ENCODE results near the gene ZC3H6.

ZC3H6 gene

DNA sequence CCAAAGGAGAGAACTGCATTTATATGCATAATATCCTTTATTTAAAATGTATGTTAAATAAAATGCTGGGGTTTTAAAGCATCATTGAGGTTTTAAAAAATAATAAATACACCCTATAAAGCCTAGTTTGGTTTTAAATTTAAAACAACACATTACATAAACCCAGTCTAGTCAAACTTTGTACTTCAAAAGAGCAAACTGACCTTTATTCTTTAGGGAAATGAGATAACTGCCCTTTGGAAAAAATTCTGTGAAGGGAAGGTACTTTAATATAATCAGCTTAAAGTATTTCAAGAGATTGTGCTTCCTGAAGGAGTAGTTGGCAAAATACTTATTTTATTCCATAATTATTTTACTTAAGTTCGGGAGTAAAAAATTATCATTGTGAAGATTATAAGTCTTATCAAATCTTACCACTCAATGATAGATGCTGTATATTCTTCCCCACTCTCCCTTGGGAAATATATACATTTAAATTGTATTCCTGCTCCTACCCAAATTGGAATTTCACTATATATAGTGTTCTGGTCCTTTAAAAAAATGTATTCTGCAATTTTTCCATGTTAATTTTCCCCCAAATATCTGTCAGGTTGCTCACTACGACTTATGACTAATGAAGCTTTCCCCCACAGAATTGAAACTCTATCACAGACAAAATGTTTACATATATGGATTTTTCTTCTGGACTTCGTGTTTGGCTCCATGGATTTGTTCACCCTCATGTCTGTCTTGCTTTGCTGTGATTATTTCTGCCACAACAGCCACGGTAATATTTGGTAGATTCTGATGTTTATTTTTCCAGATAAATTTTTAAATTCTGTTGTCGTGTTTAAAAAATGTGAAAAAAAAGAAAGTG lies 42.1 kb downstream of the ZC3H6 start:
- Histone ChIP-seq H3K27ac (no peak overlapping the region), H3K4me3 (no peak overlapping the region), H3K9ac (no peak overlapping the region), H3K4me2 (no peak overlapping the region), H3K36me3 (no peaks in the 10 kb centered on the region), H3K9me3 (no peaks in the 10 kb centered on the region), H3K27me3 (no peaks in the 10 kb centered on the region), H4K20me1 (no peaks in the 10 kb centered on the region), H3K4me1 (no peaks in the 10 kb centered on the region)
- TF ChIP-seq Cebpa-rat (IDR thresholded peaks at IDR 0.05) = no peak

- Histone ChIP-seq H3K4me3 (no peak overlapping the region), H3K4me2 (no peak overlapping the region)
Observed at GRCh38 chr2:112318515-112318914, 43.1 kb downstream of the ZC3H6 start.

DNA sequence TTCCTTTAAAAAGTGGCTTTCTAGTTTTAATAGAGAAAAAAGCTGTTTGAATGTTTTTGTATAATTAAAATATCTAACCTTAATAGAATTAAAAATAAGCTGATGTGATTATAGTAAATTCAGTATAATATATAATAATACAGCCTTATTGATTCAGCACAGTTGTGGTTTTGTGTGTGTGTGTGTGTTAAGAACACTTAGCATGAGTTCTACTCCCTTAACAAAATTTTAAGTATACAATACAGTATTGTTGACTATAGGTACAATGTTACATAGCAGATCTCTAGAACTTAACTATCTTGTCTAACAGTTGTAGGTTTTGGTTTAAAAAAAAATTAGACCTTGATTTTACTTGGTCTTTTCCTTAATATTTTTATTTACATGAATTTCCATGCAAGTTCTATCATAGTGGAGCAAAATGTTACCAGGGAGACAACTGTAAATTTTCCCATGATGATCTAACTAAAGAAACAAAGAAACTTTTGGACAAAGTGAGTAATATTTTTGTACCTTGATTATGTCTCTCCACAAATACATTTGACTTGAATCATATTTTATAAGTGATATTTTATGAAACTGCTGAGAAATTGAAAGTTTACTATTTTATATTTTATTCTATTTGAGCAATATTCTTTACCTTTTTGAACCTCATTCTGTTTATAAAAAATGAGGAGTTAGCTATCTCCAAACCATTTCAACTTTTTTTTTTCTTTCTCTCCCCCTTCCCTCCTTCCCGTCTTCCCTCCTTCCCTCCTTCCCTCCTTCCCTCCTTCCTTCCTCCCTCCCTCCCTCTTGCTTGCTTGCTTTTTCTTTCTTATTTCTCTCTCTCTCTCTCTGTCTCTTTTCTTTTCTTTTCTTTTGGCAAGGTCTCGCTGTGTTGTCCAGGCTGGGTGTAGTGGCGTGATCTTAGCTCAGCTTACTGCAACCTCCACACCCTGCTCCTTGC lies 46.3 kb downstream of the ZC3H6 start:
- TF ChIP-seq Cebpa-rat (IDR thresholded peaks at IDR 0.05) = no peak
- H3K4me1 ChIP-seq = no peaks in the 10 kb centered on the region

More at GRCh38 chr2:112318515-112318914, 43.1 kb downstream of the ZC3H6 start:
- no peaks in the 10 kb centered on the region for H3K9me3 ChIP-seq
- no peaks in the 10 kb centered on the region for H3K27me3 ChIP-seq
- no peaks in the 10 kb centered on the region for H3K4me1 ChIP-seq
- no peak for TF ChIP-seq Cebpa-rat (IDR thresholded peaks at IDR 0.05)
- no peak overlapping the region for H3K27ac ChIP-seq
- H4K20me1 ChIP-seq = no peaks in the 10 kb centered on the region
- no peaks in the 10 kb centered on the region for H3K36me3 ChIP-seq
- no peak overlapping the region for H3K9ac ChIP-seq

DNA sequence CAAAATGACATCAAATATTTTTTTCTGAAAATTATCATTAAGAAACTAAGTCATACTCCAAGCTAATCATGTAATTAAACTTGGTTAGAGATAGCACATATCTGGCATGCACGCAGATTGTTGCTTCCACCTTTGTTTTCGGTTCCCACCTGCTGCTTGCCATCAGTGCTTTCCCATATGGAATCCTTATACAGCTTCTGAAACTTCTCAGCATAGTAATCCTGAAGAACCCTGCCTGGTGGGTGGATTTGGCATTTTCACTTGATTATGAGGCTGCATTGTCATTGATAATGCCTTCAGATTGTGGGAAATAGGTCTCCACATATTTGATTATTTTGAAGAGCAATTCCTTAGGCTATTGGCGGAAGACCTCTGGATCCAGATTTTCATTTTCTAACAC lies 47.5 kb downstream of the ZC3H6 start:
- H3K4me2 ChIP-seq = no peak overlapping the region

More for the DNA sequence above, 46.3 kb downstream of the ZC3H6 start:
- Histone ChIP-seq H3K9ac (no peak overlapping the region), H3K27ac (no peak overlapping the region), H3K4me2 (no peak overlapping the region), H4K20me1 (no peaks in the 10 kb centered on the region), H3K27me3 (no peaks in the 10 kb centered on the region), H3K9me3 (peaks cover 2% of the 10 kb centered on the region; the same call in 1 of the 2 replicates), H3K4me3 (no peak overlapping the region), H3K36me3 (peaks cover 11% of the 10 kb centered on the region)

GRCh38 chr2:112332123-112332696 lies 56.8 kb downstream of the ZC3H6 start:
- peaks cover 9% of the 10 kb centered on the region; the same call in 1 of the 2 replicates for H3K9me3 ChIP-seq
- H3K4me3 ChIP-seq = no peak overlapping the region
- no peak overlapping the region for H3K4me2 ChIP-seq
- TF ChIP-seq Cebpa-rat (IDR thresholded peaks at IDR 0.05) = no peak
- H3K27ac ChIP-seq = no peak overlapping the region
- H3K27me3 ChIP-seq = no peaks in the 10 kb centered on the region
- no peak overlapping the region for H3K9ac ChIP-seq
- H4K20me1 ChIP-seq = no peaks in the 10 kb centered on the region
- H3K36me3 ChIP-seq = peaks cover 15% of the 10 kb centered on the region
- H3K4me1 ChIP-seq = no peaks in the 10 kb centered on the region

More for the DNA sequence above, 47.5 kb downstream of the ZC3H6 start:
- no peaks in the 10 kb centered on the region for H3K4me1 ChIP-seq
- no peaks in the 10 kb centered on the region for H3K27me3 ChIP-seq
- H3K9me3 ChIP-seq = peaks cover 14% of the 10 kb centered on the region; the same call in 1 of the 2 replicates
- H3K36me3 ChIP-seq = peaks cover 21% of the 10 kb centered on the region
- H3K4me3 ChIP-seq = no peak overlapping the region
- no peak overlapping the region for H3K9ac ChIP-seq
- H4K20me1 ChIP-seq = no peaks in the 10 kb centered on the region
- no peak overlapping the region for H3K27ac ChIP-seq
- TF ChIP-seq Cebpa-rat (IDR thresholded peaks at IDR 0.05) = no peak

DNA sequence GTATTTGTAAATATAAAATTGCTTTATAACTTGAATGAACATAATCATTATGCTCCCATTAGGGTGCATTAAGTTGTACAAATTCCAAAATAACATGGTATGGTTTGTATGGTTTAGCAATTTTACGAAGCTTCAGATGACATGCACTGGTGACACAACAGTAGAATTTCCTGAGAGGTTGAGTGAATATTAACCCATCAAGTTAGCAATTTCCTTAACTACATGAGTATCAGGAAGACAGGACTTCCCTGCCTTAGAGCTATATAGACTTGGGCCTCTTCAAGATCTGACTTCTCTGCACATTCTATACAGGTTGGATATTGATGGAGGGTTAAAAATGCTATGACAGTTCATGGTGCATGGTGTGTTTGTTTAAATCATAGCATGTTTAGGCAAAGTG lies 60.2 kb downstream of the ZC3H6 start:
- Histone ChIP-seq H3K4me2 (no peak overlapping the region), H3K27ac (no peak overlapping the region), H3K27me3 (no peaks in the 10 kb centered on the region), H3K9me3 (no peaks in the 10 kb centered on the region), H3K4me1 (no peaks in the 10 kb centered on the region), H4K20me1 (no peaks in the 10 kb centered on the region), H3K4me3 (no peak overlapping the region), H3K36me3 (peaks cover 7% of the 10 kb centered on the region), H3K9ac (no peak overlapping the region)
- no peak for TF ChIP-seq Cebpa-rat (IDR thresholded peaks at IDR 0.05)

DNA sequence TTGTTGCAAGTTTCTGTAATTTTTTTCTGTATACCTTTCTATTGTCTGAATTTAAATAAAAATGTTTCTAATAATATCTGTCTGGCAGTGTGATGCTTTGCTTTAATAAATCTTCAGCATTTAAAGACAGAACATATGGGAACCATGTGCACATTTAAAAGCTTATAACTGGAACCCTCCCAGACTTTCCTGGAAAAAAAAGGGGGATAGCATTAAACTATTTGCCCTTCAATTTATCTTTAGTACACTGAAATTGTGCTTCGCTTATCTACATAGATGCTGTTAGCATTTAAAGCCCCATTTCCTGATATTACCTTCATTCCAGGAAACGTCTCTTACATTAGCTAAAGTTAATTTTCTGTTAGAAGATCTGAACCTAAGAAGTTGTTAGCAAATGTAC lies 64.6 kb downstream of the ZC3H6 start:
- no peak overlapping the region for H3K27ac ChIP-seq

GRCh38 chr2:112340475-112341267 lies 65.3 kb downstream of the ZC3H6 start:
- H3K9ac ChIP-seq = no peak overlapping the region
- H3K9me3 ChIP-seq = no peaks in the 10 kb centered on the region
- H3K36me3 ChIP-seq = no peaks in the 10 kb centered on the region
- no peaks in the 10 kb centered on the region for H3K4me1 ChIP-seq
- no peak overlapping the region for H3K27ac ChIP-seq
- H4K20me1 ChIP-seq = no peaks in the 10 kb centered on the region
- H3K4me2 ChIP-seq = no peak overlapping the region
- H3K4me3 ChIP-seq = no peak overlapping the region
- H3K27me3 ChIP-seq = no peaks in the 10 kb centered on the region
- no peak for TF ChIP-seq Cebpa-rat (IDR thresholded peaks at IDR 0.05)

More for the DNA sequence above, 64.6 kb downstream of the ZC3H6 start:
- no peak for TF ChIP-seq Cebpa-rat (IDR thresholded peaks at IDR 0.05)
- Histone ChIP-seq H3K4me3 (no peak overlapping the region), H3K36me3 (no peaks in the 10 kb centered on the region), H3K9me3 (no peaks in the 10 kb centered on the region), H3K27me3 (no peaks in the 10 kb centered on the region), H3K9ac (no peak overlapping the region), H4K20me1 (no peaks in the 10 kb centered on the region), H3K4me1 (no peaks in the 10 kb centered on the region), H3K4me2 (no peak overlapping the region)

DNA sequence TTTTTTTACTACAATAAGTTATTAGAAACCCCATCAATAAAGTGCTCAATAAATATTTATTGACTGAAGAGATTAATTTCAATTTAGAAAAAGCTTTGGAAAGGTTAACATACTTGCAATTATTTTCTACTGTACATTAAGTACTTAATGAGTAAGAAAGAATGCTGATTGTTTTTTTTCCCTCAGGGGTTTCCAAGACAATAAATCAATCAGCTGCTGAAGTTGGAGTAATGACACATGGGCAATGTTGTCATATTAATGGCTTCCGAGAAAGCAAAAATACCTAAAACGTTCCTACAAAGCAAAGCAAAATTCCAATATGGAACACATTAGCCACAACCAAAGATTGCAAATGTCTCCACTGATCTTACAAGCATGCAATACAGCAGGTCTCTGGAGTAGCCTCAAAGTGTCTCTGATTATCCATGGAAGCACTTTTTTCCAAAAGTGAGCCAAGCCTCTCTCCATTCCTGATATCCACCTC lies 66.7 kb downstream of the ZC3H6 start:
- no peaks in the 10 kb centered on the region for H3K4me1 ChIP-seq

More for the DNA sequence above, 66.7 kb downstream of the ZC3H6 start:
- no peak for TF ChIP-seq Cebpa-rat (IDR thresholded peaks at IDR 0.05)
- H3K9ac ChIP-seq = no peak overlapping the region
- H3K27ac ChIP-seq = no peak overlapping the region
- H3K27me3 ChIP-seq = no peaks in the 10 kb centered on the region
- no peak overlapping the region for H3K4me3 ChIP-seq
- H3K9me3 ChIP-seq = no peaks in the 10 kb centered on the region
- H3K36me3 ChIP-seq = no peaks in the 10 kb centered on the region
- H4K20me1 ChIP-seq = no peaks in the 10 kb centered on the region
- no peak overlapping the region for H3K4me2 ChIP-seq

Data from BLaER1 (cell line).